Chondrocyte (in vitro differentiated cells): ENCODE results near the gene LCE6A. TPM values are rescaled to one million over a fixed set of nuclear protein-coding genes. Genes with fewer than 3 reads are reported as not detected.

Experiments used
- DNase-seq: peaks from one replicate; pipeline ENCODE4 v3.0.0; 2021; ENCODE audit warnings: mixed read lengths, low spot score
- H3K27ac Mint-ChIP-seq: one replicate; pipeline ENCODE4 v1.8.0; 2021; ENCODE audit warnings: mild to moderate bottlenecking, moderate library complexity, mixed read lengths; ENCODE audit not compliant: unreplicated experiment
- H3K27me3 Mint-ChIP-seq: 2 replicates; pipeline ENCODE4 v1.8.0; 2021; ENCODE audit warnings: low read depth, mixed read lengths
- H3K36me3 Mint-ChIP-seq: 2 replicates; pipeline ENCODE4 v1.8.0; 2021; ENCODE audit warnings: low read depth, mixed read lengths
- H3K4me1 Mint-ChIP-seq: 2 replicates; pipeline ENCODE4 v1.8.0; 2021; ENCODE audit warnings: low read depth, mild to moderate bottlenecking, mixed read lengths
- H3K4me3 Mint-ChIP-seq: one replicate; pipeline ENCODE4 v1.8.0; 2021; ENCODE audit warnings: mild to moderate bottlenecking, moderate library complexity, mixed read lengths; ENCODE audit not compliant: unreplicated experiment
- H3K9me3 Mint-ChIP-seq: 2 replicates; pipeline ENCODE4 v1.8.0; 2021; ENCODE audit warnings: low read depth, mixed read lengths
- total RNA-seq: library from RNA; stranded (reverse); gene quantifications from 3 replicates; pipeline ENCODE4 v1.2.1, GENCODE V29; 2021
- TF ChIP-seq, protein P1 (sequence below): fragments of 200-600 bp; sonication (generic); IDR thresholded peaks from 2 replicates; pipeline ENCODE4 v1.5.0; 2021; ENCODE audit warnings: antibody characterized with exemption, mild to moderate bottlenecking, moderate library complexity

Gene LCE6A
- total RNA-seq, 1 donor from 2014 or later: not detected

DNA sequence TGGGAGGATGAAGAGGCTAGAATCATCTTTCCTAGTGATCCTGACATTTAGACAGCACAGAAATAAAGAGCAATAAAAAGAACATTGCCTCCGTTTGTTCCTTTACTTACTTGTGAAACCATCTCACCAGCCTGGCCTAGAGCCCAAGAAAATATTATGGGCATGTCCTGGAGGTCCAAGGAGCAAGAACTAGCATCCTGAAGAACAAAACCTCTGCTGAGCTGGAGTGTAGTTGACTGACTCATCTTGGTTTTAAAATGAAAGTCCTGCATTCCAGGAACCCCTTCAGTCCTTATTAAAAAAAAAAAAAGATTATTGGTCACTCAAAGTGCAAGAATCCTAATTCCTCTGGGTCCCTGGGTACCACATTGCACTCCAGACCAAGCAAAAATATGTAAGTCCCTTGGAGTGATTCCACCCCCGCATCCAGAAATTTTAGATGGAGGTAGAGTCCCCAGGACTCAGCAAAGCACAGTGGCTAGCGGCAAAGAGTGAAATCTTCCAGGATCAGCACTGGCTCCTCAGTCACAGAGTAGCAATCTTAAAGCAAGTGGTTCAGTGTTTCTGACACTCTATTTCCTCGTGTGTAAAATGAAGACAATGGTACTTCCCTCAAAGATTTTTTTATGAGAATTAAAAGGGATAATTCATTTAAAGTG lies 42.4 kb downstream of the LCE6A start:
- no peak for DNase-seq
- Mint-ChIP-seq H3K4me3 (no peak overlapping the region), H3K9me3 (peaks cover 2% of the 10 kb centered on the region), H3K27ac (no peak overlapping the region), H3K4me1 (peaks cover 4% of the 10 kb centered on the region), H3K27me3 (no peaks in the 10 kb centered on the region), H3K36me3 (no peaks in the 10 kb centered on the region)
- TF ChIP-seq, protein P1, sequence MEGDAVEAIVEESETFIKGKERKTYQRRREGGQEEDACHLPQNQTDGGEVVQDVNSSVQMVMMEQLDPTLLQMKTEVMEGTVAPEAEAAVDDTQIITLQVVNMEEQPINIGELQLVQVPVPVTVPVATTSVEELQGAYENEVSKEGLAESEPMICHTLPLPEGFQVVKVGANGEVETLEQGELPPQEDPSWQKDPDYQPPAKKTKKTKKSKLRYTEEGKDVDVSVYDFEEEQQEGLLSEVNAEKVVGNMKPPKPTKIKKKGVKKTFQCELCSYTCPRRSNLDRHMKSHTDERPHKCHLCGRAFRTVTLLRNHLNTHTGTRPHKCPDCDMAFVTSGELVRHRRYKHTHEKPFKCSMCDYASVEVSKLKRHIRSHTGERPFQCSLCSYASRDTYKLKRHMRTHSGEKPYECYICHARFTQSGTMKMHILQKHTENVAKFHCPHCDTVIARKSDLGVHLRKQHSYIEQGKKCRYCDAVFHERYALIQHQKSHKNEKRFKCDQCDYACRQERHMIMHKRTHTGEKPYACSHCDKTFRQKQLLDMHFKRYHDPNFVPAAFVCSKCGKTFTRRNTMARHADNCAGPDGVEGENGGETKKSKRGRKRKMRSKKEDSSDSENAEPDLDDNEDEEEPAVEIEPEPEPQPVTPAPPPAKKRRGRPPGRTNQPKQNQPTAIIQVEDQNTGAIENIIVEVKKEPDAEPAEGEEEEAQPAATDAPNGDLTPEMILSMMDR: no peak

DNA sequence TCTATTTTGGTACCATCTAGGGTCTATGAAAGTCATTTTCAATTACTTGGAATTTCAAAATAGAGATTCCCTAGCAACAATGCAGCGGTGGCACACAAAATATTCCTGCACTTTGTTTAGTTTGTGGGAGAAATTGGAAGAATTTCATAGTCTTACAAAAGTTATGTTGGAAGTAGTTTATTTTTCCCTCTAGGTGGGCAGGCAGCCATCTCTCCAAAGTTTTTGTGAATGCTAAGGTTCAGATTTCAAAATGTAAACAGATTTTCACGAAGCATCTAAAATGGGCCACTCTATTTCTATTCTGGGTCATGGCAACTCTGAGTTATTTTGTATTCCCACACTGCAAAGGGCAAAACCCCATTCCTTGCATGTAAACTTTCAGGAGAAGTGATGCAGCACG lies 43.4 kb downstream of the LCE6A start:
- no peaks in the 10 kb centered on the region for H3K27me3 Mint-ChIP-seq
- no peak overlapping the region for H3K27ac Mint-ChIP-seq
- no peak overlapping the region for H3K4me3 Mint-ChIP-seq
- H3K36me3 Mint-ChIP-seq: no peaks in the 10 kb centered on the region
- no peak for DNase-seq
- H3K9me3 Mint-ChIP-seq: peaks cover 4% of the 10 kb centered on the region
- TF ChIP-seq, protein P1: no peak
- peaks cover 4% of the 10 kb centered on the region for H3K4me1 Mint-ChIP-seq

DNA sequence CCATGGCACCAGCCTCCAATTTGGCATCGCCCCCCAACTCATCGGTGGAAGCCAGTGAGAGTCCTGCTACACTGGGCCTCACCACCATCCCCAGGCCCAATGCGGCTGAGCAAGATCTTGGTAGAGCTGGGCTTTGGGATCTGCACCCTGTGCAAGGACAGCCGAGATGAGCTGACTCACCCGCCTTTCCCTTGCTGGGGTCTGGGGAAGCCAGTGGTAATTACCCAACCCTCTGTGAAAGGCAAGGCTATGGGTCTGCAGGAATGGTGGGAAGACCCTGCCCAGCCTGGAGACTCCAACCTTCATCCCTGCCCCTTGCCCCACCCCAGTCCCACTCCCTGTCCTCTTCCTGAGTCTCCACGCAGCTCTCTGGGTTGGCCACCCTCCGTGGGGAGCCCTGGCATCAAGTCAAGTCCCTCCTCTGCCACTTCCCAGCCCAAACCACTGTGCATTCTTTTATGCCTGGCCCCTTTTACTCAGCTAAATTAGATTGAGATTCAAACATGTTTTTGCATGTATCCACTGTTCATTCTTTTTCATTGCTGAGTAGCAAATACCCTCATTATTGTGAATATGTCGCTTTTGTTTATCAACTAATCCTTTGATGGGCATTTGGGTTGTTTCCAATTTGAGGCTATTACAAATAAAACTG lies 44.2 kb downstream of the LCE6A start:
- DNase-seq: no peak
- TF ChIP-seq, protein P1: no peak
- Mint-ChIP-seq H3K36me3 (no peaks in the 10 kb centered on the region), H3K4me3 (no peak overlapping the region), H3K27me3 (no peaks in the 10 kb centered on the region), H3K9me3 (peaks cover 4% of the 10 kb centered on the region), H3K4me1 (peaks cover 4% of the 10 kb centered on the region), H3K27ac (no peak overlapping the region)

- Mint-ChIP-seq H3K9me3 (peaks cover 4% of the 10 kb centered on the region), H3K4me1 (peaks cover 4% of the 10 kb centered on the region), H3K36me3 (no peaks in the 10 kb centered on the region), H3K4me3 (no peak overlapping the region), H3K27me3 (peaks cover 5% of the 10 kb centered on the region), H3K27ac (no peak overlapping the region)
- DNase-seq: no peak
- TF ChIP-seq, protein P1: no peak
Observed at GRCh38 chr1:152888126-152888525, 45.5 kb downstream of the LCE6A start.

Other genes starting within 250 kb of the LCE6A start
- not detected in 3 replicates for gene LCE3C, start 242.6 kb upstream of the LCE6A start, total RNA-seq
- gene LCE3B, start 229.0 kb upstream of the LCE6A start, total RNA-seq: not detected in 3 replicates
- not detected in 3 replicates for gene LCE3A, start 219.8 kb upstream of the LCE6A start, total RNA-seq
- gene LCE2D, start 179.5 kb upstream of the LCE6A start, total RNA-seq: not detected in 3 replicates
- gene LCE2C, start 167.6 kb upstream of the LCE6A start, total RNA-seq: not detected in 3 replicates
- gene LCE2B, start 156.7 kb upstream of the LCE6A start, total RNA-seq: not detected in 3 replicates
- not detected in 3 replicates for gene LCE2A, start 144.5 kb upstream of the LCE6A start, total RNA-seq
- not detected in 3 replicates for gene LCE4A, start 134.7 kb upstream of the LCE6A start, total RNA-seq
- gene KPRP, start 84.8 kb upstream of the LCE6A start, total RNA-seq: not detected in 3 replicates
- not detected in 3 replicates for gene LCE1F, start 67.7 kb upstream of the LCE6A start, total RNA-seq
- not detected in 3 replicates for gene LCE1E, start 56.6 kb upstream of the LCE6A start, total RNA-seq
- gene LCE1D, start 46.1 kb upstream of the LCE6A start, total RNA-seq: not detected in 3 replicates
- not detected in 3 replicates for gene LCE1C, start 36.2 kb upstream of the LCE6A start, total RNA-seq
- gene LCE1B, start 30.9 kb upstream of the LCE6A start, total RNA-seq: not detected in 3 replicates
- gene LCE1A, start 15.4 kb upstream of the LCE6A start, total RNA-seq: not detected in 3 replicates
- gene LCE7A, start 17.1 kb downstream of the LCE6A start, total RNA-seq: not detected in 3 replicates
- not detected in 3 replicates for gene SMCP, start 35.5 kb downstream of the LCE6A start, total RNA-seq
- gene IVL, start 65.7 kb downstream of the LCE6A start, total RNA-seq: not detected in 3 replicates
- not detected in 3 replicates for gene SPRR5, start 104.3 kb downstream of the LCE6A start, total RNA-seq
- not detected in 3 replicates for gene SPRR4, start 127.8 kb downstream of the LCE6A start, total RNA-seq
- gene SPRR1A, start 141.2 kb downstream of the LCE6A start, total RNA-seq: not detected in 3 replicates
- not detected in 3 replicates for gene SPRR3, start 158.9 kb downstream of the LCE6A start, total RNA-seq
- not detected in 3 replicates for gene SPRR1B, start 188.3 kb downstream of the LCE6A start, total RNA-seq
- gene SPRR2D, start 198.3 kb downstream of the LCE6A start, total RNA-seq: not detected in 3 replicates
- not detected in 3 replicates for gene SPRR2A, start 214.7 kb downstream of the LCE6A start, total RNA-seq
- gene SPRR2B, start 228.8 kb downstream of the LCE6A start, total RNA-seq: not detected in 3 replicates